Stimulated activated naive CD4-positive, alpha-beta T cell (primary cell): ENCODE measurements around the gene SLC16A3.

Experiments used
- DNase-seq, 6 experiments: peaks; one replicate each; lab custom pipeline; 2025; lab: John Stamatoyannopoulos, UW

Gene SLC16A3

GRCh38 chr17:82269138-82269881 lies 40.5 kb downstream of the SLC16A3 start:
- no peak for DNase-seq

- DNase-seq, result peak in 2 of 6 experiments; percentile 7
Measured at GRCh38 chr17:82269882-82270500, 41.1 kb downstream of the SLC16A3 start.

GRCh38 chr17:82270651-82271050 lies 41.8 kb downstream of the SLC16A3 start:
- no peak for DNase-seq

GRCh38 chr17:82271401-82271800 lies 42.6 kb downstream of the SLC16A3 start:
- DNase-seq, result no peak

GRCh38 chr17:82272495-82273326 lies 43.9 kb downstream of the SLC16A3 start:
- DNase-seq, result peak; percentile 17 to 55 (median 49)

- DNase-seq, result peak; percentile 84 to 97 (median 89)
Measured at GRCh38 chr17:82273327-82274133, 44.7 kb downstream of the SLC16A3 start, which contains the start of gene CSNK1D. TSS of gene CSNK1D (minus strand) at chr17:82273700. CDS start at chr17:82273381, 319 bp downstream.

- no peak for DNase-seq
Measured at GRCh38 chr17:82274134-82275020, 45.5 kb downstream of the SLC16A3 start.

GRCh38 chr17:82275326-82275725 lies 46.5 kb downstream of the SLC16A3 start:
- no peak for DNase-seq

- DNase-seq, result no peak
Measured at GRCh38 chr17:82276938-82277337, 48.1 kb downstream of the SLC16A3 start.

- DNase-seq, result no peak
Measured at GRCh38 chr17:82277851-82278250, 49.0 kb downstream of the SLC16A3 start.

- DNase-seq, result no peak
Measured at GRCh38 chr17:82278308-82278707, 49.5 kb downstream of the SLC16A3 start.

GRCh38 chr17:82278786-82279391 lies 50.0 kb downstream of the SLC16A3 start:
- DNase-seq, result no peak

GRCh38 chr17:82280537-82280936 lies 51.7 kb downstream of the SLC16A3 start:
- no peak for DNase-seq

GRCh38 chr17:82281076-82281475 lies 52.2 kb downstream of the SLC16A3 start:
- no peak for DNase-seq

- no peak for DNase-seq
Measured at GRCh38 chr17:82281502-82282238, 52.8 kb downstream of the SLC16A3 start.

GRCh38 chr17:82282239-82283207 lies 53.7 kb downstream of the SLC16A3 start:
- no peak for DNase-seq

- no peak for DNase-seq
Measured at GRCh38 chr17:82283208-82283749, 54.4 kb downstream of the SLC16A3 start.

- no peak for DNase-seq
Measured at GRCh38 chr17:82285141-82285540, 56.3 kb downstream of the SLC16A3 start.
